ENCODE measurements around the gene INHBB. TPM values are rescaled to one million over a fixed set of nuclear protein-coding genes. Genes with fewer than 3 reads are reported as not detected.

Gene INHBB
- total RNA-seq, 1 donor from 2014 or later, result 4.7 TPM

GRCh38 chr2:120315367-120316033 lies 30.4 kb upstream of the INHBB start:
- H3K9me3 Mint-ChIP-seq (ENCODE audit: unreplicated experiment), result no peaks in the 10 kb centered on the region
- H3K4me3 Mint-ChIP-seq (ENCODE audit: unreplicated experiment), result no peak overlapping the region
- peaks cover 43% of the 10 kb centered on the region for H3K4me1 Mint-ChIP-seq (ENCODE audit: unreplicated experiment)
- H3K36me3 Mint-ChIP-seq (ENCODE audit: low read depth, unreplicated experiment), result peaks cover 3% of the 10 kb centered on the region
- TF ChIP-seq CTCF (IDR thresholded peaks at IDR 0.05; ENCODE audit: unreplicated experiment), result no peak
- H3K27ac Mint-ChIP-seq (ENCODE audit: unreplicated experiment), result peak overlapping the region; percentile 38
- DNase-seq (ENCODE audit: low spot score), result no peak
- peaks cover 23% of the 10 kb centered on the region for H3K27me3 Mint-ChIP-seq (ENCODE audit: unreplicated experiment)

GRCh38 chr2:120316071-120316470 lies 29.9 kb upstream of the INHBB start:
- Mint-ChIP-seq H3K27me3 (ENCODE audit: unreplicated experiment) (peaks cover 24% of the 10 kb centered on the region), H3K27ac (ENCODE audit: unreplicated experiment) (no peak overlapping the region), H3K9me3 (ENCODE audit: unreplicated experiment) (no peaks in the 10 kb centered on the region), H3K36me3 (ENCODE audit: low read depth, unreplicated experiment) (peaks cover 3% of the 10 kb centered on the region), H3K4me1 (ENCODE audit: unreplicated experiment) (peaks cover 45% of the 10 kb centered on the region), H3K4me3 (ENCODE audit: unreplicated experiment) (no peak overlapping the region)
- DNase-seq (ENCODE audit: low spot score), result no peak
- no peak for TF ChIP-seq CTCF (IDR thresholded peaks at IDR 0.05; ENCODE audit: unreplicated experiment)

GRCh38 chr2:120316528-120317179 lies 29.3 kb upstream of the INHBB start:
- peaks cover 3% of the 10 kb centered on the region for H3K36me3 Mint-ChIP-seq (ENCODE audit: low read depth, unreplicated experiment)
- DNase-seq (ENCODE audit: low spot score), result no peak
- no peak overlapping the region for H3K4me3 Mint-ChIP-seq (ENCODE audit: unreplicated experiment)
- no peak overlapping the region for H3K27ac Mint-ChIP-seq (ENCODE audit: unreplicated experiment)
- no peak for TF ChIP-seq CTCF (IDR thresholded peaks at IDR 0.05; ENCODE audit: unreplicated experiment)
- H3K27me3 Mint-ChIP-seq (ENCODE audit: unreplicated experiment), result peaks cover 24% of the 10 kb centered on the region
- no peaks in the 10 kb centered on the region for H3K9me3 Mint-ChIP-seq (ENCODE audit: unreplicated experiment)
- H3K4me1 Mint-ChIP-seq (ENCODE audit: unreplicated experiment), result peaks cover 45% of the 10 kb centered on the region

GRCh38 chr2:120317180-120317533 lies 28.8 kb upstream of the INHBB start:
- Mint-ChIP-seq H3K4me3 (ENCODE audit: unreplicated experiment) (no peak overlapping the region), H3K27ac (ENCODE audit: unreplicated experiment) (no peak overlapping the region), H3K4me1 (ENCODE audit: unreplicated experiment) (peaks cover 45% of the 10 kb centered on the region), H3K27me3 (ENCODE audit: unreplicated experiment) (peaks cover 24% of the 10 kb centered on the region), H3K9me3 (ENCODE audit: unreplicated experiment) (no peaks in the 10 kb centered on the region), H3K36me3 (ENCODE audit: low read depth, unreplicated experiment) (peaks cover 3% of the 10 kb centered on the region)
- TF ChIP-seq CTCF (IDR thresholded peaks at IDR 0.05; ENCODE audit: unreplicated experiment), result no peak
- DNase-seq (ENCODE audit: low spot score), result no peak

GRCh38 chr2:120317916-120318315 lies 28.0 kb upstream of the INHBB start:
- H3K4me1 Mint-ChIP-seq (ENCODE audit: unreplicated experiment), result peaks cover 43% of the 10 kb centered on the region
- no peak overlapping the region for H3K27ac Mint-ChIP-seq (ENCODE audit: unreplicated experiment)
- H3K4me3 Mint-ChIP-seq (ENCODE audit: unreplicated experiment), result no peak overlapping the region
- H3K27me3 Mint-ChIP-seq (ENCODE audit: unreplicated experiment), result peaks cover 28% of the 10 kb centered on the region
- no peak for TF ChIP-seq CTCF (IDR thresholded peaks at IDR 0.05; ENCODE audit: unreplicated experiment)
- no peaks in the 10 kb centered on the region for H3K9me3 Mint-ChIP-seq (ENCODE audit: unreplicated experiment)
- H3K36me3 Mint-ChIP-seq (ENCODE audit: low read depth, unreplicated experiment), result peaks cover 3% of the 10 kb centered on the region
- DNase-seq (ENCODE audit: low spot score), result no peak
